ENCODE results near the gene NEUROG2.
"Not testable (repeated sequence)": the region's sequence is repeated elsewhere in the genome, so short reads cannot be mapped to it uniquely, and the experiment has no call there.

NEUROG2 gene

DNA sequence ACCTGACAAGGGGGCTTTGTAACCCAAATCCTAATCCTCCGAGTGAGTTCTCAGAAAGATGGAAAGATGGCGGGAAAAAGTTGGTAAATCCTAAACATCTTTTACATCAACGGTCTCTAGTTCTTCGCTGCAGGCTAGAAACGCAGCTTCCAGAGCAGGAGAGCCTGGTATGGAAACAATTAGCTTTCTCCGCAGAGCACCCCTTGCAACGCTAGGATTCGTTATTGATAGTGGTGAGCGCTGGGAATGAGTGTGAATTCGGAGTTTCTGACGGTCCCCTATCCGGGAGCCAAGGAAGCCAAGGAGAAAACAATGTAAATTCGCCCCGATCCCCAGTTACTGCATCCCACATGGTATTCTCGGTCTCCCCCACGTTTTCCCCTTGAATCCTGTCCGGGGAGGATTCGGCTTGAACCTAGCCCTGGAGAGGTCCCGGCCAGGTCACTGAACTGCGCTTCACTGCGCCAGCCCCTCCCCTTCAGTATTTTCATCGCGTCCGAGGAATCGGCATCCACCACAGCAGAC, 4.7 kb upstream of the NEUROG2 start:
- no peak for DNase-seq

DNA sequence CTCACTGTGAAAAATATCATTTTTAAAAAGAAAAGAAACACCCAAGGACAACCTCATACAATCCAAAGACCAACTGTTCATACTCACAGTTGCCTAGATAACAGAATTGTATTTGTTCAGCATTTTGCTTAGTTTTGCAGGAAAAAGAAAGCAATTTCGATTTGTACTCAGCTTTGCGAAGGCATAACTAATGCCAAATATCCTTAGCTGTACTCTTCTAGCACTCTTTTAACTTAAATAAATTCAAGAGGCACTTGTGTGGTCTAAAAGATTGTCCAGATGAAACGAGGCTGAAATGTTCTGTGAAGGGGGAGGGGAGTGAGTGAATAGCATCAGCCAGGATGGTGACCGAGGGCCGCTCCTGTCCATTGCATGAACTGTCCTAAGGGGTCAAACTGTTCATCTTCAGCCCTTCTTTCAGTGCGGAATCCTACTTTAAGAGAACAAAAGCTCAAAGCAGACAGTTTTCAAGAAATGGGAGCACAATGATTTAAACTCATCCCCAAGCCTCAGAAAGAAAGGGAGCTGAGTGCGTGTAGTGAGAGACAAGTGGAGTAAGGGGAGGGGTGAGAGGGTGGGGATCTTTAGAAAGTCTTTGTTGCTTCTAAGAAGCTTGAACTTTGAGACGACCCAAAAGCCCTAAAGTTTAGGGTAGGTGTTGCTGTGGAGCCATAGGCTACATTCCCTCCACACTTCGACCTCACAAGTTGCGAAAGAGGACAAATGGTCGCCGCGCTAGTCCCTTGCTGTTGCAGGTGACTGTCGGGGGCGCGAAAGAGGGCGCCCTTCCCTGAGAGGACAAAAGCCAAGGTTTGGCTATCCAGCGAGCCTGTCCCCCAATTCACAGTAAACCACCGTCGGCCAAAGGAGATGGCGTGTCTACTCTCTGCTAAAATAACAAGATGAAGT, 4.0 kb upstream of the NEUROG2 start:
- no peak for DNase-seq

DNA sequence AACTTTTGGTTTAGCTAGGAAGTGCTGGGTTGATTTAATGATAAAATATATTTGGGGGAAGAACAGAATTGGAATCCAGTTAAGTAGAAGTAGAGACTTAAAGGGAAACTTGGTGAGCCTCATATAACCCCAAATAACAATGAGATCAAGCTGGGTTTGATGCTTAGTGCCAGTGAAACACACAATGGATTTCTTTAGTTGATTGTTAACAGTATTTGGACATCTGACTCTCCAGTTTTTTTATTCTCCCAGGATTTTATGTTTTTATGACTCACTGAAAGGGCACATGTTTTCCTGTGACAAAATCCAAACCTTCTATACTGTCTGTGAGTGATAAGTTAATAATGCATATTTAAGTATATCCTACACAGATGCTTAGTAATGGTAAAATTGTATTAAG, 2.7 kb upstream of the NEUROG2 start:
- DNase-seq, result no peak

DNA sequence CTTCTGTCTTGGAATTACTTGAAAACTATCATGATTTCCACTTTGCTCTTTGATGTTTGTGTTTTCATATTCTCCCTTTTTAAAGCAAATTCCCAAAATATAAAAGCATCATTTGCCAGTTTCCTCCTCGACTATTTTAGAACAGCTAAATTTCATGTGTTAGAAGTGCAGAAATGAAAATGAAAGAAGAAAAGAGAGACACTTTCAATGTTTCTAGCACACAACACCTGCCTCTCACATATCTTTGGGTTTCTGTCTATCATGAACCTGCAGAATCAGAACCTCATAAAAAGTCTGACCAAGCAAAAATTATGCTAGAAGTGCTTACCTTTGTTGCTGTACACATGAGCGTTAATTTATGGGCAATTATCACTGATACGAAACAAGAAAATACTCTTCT, 1.9 kb upstream of the NEUROG2 start:
- no peak for DNase-seq

DNA sequence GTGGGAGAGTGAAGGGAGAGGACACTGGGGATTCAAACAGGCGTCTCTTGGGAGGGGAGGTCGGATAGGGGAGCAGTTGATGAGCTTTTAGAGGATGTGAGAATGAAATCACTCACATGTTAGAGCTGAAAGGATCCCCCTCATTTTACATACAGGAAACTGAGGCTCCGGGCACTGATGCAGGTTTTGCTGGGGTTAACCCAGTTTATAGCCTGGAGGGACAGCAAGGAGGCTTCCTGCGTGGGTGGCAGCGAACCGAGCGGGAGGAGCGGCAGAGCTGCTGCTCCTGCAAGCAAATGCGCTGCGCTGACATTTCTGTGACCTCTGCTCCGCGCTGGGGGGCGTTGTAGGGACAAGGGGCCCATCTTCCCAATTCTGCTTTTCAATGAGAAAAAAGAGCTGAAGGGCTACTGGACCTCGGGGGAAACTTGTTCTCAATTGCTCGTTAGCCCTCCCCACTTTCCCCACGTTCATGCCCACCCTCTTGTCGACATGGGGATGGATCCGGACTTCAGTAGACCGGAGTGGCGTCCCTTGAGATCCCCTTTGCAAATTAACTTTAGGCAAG, 1.2 kb upstream of the NEUROG2 start:
- DNase-seq, result no peak

DNA sequence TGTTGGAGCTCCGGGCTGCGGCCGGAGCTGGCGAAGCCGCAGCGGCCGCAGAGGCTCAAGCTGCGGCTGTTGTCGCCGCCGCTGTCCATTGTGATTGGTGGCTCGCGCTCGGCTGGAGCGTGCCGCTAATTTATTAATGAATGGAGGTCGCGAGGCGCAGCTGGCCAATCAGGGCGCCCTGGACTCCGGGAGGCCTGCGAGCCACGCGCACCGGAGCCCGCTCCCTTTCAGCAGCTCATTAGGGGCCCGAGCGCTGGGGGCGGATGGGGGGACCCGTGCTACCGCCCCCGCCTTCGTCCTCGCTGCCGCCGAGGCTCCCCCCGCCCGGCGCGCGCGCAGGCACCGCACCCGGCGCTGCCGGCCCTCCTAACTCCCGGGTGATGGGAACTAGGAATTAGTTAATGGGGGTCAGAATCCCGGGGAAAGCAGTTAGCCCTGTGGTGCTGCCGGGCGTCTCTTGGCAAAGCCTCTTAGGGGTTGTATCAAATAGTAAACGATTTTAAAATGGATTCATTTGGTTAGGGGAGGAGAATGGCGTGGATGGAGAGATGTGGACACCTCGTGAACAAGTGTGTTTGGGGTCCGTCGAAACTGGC, 589 bp upstream of the NEUROG2 start:
- no peak for DNase-seq

DNA sequence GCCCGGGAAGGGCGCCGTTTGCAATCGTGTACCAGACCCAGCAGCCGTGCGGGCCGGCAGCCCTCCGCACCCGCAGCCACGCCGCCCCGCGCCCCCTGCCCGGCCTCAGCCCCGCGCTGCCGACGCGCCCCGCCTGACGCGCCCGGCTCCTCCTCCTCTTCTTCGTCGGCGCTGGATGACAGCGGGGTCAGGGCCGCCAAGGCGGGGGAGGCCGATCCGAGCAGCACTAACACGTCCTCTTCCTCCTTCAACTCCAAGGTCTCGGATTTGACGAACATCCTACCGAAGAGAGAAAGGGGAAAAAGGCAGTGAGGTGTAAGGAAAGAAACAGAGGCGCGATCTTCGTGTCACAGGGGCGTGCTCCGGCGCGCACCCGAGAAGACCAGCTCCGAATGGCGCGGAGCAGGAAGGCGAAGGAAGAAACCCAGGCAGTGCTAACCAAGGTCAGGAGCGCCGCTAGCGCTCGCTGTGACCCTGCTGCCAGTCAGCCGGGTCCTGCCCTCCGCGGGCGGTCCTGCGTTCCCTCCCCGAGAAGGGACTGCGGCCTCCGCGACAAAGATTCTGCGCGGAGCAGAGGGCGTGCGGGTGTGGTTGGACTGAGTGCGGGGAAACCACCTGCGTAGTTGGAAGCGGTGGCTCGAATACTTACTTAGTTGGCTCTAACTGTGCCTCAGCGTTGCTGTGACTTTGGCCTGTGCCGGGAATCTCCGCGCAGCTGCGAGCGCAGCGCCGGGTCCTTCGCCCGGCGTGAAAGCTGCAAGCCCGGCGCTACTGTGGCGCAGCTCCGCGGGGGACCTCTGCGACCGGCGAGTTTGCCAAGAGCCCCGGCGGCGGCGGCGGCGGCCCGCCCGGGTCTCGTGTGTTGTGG, 548 bp downstream of the NEUROG2 start:
- no peak for DNase-seq

DNA sequence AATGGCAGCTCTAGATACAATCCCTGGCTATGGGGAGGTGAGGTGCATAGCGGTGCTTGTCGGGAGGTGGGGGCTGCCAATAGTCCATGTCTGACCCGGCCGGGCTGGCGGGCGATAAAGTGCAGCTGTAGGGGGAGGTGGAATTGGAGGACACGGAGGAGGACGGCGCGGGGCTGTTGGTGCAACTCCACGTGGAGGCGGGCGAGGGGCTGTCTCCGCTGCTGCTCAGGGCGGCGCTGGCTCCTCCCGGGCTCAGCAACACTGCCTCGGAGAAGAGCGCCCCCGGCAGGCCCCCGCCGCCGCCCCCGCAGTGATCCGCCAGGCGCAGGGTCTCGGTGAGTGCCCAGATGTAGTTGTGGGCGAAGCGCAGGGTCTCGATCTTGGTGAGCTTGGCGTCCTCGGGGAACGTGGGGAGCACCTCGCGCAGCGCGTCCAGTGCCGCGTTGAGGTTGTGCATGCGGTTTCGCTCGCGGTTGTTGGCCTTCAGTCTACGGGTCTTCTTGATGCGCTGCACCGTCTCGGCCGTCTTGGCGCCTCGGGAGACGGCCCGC, 1.3 kb downstream of the NEUROG2 start:
- no peak for DNase-seq

DNA sequence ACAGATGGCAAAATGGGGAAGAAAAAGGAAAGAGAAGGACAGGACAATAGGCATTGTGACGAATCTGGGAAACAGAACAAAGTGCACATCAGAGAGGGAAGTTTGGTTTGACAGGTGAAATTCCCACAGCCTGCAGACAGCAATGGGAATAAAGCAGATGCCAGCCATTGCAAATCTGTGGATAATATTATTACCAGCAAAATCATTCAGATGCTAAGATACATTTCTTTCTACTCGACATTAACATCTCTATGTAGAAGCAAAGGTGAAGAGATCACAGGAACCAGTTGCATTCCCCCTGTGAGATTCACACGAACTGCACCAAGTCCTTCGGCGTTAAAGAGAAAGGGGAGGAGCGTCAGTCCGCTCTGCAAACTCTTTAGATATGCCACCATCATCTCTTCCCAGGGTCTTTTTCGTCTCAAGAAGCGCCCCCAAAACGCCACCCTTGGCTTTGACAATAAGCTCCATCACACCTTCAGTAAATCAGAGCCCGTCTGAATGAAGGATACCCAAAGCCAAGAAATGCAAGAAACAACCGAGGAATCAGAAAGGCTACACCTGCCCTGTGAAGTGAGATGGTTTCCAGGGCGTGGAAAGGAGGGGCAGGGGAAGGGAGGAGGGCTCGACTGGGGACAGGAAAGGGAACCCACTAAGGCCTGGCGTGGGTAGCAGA, 1.9 kb downstream of the NEUROG2 start:
- DNase-seq, result no peak

DNA sequence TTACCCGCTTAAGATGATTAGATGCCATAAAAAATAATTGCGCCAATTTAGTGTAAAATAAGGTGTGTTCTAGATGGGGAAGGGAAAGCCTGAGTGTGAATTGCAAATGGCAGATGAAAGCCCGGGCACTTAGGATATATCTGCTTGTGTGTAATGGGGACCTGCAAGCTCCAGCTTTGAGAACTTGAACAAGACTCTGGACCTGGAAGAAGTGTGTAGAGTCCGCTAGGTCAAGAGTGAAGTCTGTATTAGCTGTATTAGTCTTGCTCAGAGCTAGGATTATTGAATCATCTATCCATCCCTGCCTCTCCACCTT, 4.2 kb downstream of the NEUROG2 start:
- DNase-seq, result no peak

DNA sequence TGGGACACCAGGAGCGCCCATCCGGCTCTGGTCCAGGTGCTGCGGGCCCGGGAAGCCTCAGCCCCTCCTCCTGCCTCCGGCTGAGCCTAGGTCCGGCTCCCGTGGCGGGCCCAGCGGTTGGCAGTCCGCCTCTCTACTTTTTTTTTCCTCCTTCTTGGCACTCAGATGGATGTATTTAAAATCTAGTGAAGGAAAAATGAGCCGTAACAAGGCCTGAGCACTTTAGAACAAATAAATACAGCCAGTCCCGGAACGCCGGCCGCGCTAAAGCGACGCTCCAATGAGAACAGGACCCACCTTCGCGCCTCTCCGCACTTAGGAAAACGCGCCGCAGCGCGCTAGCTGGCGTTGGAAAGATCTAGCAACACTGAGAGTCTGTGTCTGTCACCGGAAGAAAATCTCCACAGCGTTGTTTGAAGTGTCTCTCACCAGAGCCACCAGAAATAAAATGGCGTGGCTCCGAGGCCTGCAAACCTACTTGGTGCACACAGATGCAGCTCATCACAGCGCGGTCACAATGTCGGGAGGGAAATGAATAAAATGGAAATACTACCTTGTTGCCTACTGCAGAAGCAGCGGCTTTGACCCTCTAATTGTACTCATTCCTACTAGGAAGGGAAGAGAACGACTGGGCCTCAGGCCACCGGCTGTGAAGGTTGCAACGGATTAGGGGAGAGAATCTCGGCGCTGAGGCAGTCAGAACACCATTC, 4.7 kb downstream of the NEUROG2 start:
- DNase-seq, result no peak

DNA sequence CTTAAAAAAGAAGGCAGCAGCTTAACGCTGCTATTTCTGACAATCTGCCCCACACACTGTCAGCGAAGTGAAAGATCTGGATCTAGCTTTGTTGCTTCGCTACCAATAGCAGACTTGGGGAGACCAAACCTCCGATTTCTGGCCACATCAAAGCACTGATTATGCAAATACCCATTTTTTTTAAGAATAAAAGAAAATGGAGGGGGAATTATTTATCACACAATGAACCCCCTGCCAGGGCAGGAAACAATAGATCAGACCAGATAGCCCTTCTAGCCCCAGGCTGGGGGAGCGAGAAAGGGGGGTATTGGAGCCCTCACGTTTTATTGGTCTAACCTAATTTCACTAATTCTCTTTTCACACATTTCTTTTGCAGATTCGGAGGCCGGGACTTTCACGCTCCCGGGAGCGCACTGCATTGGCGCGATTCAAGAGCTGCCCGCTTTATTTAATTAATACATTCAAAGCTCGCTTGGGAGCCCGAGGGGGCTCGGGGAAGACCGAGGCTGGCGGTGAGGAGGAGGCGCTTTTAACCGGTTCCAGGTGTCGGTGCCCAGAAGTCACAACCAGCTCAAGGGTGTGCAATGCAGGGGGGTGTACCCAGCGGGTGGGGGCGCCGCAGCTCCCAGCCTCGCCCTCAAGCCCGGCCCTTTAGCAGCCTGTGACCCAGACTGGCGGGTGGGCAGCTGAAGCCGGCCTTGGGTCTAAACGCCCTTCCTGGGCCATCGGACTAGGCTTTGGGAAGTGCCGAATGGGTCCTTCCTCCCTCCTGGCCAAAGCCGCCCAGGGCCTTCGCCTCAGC, 5.5 kb downstream of the NEUROG2 start:
- no peak for DNase-seq

DNA sequence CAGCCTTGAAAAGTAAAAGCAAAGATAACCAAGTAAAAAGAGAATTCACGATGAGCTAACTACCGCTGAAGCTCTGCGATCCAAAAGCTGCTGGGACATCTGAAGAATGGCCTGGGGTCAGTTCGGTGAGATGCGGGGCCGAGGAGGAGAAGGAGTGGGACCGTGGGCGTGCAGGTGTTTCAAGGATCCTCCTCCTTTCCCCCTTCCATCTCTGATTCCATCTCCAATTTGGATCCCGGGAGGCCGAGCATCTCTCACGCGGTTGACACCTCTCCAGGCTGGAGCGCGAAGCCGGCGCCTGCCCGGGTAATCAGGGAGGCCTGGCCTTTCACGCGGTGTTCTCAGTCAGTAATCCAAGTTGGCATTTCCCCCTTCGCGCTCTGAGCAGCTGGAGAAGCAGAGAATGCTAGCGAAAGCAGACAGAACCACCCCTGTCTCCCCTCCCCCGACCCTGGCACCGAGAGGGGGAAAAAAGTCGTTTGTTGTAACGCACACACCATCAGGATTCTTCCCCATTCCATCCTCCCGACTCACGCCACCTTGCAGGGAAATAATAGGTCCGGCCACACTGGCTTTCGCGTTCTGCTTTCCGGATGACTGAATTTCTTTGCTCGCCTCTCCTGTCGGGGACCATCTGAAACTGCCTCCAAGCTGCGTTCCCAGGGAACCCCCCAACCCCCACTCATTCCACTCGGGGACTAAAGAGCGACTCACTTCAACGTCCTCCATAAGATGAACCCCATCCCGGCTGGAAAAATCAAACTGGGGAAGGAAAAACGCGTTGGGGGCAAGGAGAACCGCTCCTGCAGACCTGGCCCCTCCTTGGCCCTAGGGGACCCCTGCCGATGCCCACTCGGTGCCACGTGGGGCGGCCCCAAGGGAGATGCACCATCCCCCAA, 6.5 kb downstream of the NEUROG2 start:
- DNase-seq, result no peak

DNA sequence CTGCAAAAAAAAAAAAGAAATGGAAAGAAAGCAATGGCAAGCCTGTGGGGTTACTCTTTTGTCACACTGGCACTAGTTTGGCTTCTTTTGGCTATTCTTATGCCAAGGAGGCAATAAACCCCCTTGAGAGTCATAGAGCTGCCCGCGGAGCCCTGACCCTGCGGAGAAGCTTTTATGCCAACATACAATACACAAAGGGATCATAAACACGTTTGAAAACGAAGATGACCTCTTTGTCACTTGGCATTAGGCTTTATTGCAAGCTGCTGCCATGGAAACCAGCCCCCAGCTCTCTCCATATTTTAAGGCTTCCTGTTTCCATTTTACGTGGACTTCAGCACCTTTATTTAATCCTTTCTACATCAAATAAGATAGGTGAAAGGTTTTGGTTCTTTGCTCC, 7.6 kb downstream of the NEUROG2 start:
- DNase-seq, result no peak

DNA sequence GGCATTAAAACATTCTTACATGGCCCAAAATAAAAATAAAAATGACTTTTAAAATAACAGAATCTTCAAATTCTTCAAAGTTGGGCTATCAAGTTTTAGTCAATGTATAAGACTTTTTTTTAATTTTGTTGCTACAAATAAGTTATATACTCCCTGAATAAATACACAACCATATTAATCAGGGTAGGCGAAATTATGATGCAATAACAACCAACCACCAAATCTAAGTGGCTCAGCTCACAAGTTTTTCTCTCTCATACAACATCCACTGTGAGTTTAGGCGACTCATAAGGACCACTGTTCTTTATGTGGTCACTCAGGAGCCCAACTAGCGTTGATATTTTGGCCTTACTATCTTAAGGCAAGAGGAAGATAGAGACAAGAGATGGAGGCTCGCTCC, 11.2 kb downstream of the NEUROG2 start:
- DNase-seq, result no peak

DNA sequence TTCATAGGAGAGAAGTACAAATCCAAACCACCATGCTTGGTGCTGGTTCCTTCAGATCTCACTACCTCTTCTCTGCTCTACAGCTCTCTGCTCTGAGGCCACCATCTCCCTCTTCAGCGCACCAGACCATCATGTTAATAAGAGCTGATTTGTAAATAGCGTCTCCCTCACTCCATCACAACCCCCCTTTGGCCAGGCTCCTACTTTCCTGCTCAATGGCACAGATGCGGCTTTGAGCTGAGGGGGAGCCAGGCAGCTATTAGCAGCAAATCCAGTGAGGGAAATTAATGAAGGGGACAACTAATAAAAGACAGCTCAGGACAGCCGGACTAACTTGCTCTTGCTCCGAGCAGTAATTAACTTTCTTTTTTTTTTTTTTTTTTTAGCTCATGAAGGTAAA, 13.1 kb downstream of the NEUROG2 start:
- no peak for DNase-seq

DNA sequence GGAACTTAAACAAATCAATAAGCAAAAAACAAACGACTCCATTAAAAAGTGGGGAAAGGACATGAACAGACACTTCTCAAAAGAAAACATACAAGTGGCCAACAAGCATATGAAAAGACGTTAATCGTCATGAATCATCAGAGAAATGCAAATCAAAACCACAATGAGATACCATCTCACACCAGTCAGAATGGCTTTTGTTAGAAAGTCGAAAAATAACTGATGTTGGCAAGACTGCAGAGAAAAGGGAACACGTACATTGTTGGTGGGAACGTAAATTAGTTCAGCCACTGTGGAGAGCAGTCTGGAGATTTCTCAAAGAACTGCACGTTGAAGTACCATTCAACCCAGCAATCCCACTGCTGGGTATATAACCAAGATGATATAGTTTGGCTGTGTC, 23.7 kb downstream of the NEUROG2 start:
- no peak for DNase-seq

DNA sequence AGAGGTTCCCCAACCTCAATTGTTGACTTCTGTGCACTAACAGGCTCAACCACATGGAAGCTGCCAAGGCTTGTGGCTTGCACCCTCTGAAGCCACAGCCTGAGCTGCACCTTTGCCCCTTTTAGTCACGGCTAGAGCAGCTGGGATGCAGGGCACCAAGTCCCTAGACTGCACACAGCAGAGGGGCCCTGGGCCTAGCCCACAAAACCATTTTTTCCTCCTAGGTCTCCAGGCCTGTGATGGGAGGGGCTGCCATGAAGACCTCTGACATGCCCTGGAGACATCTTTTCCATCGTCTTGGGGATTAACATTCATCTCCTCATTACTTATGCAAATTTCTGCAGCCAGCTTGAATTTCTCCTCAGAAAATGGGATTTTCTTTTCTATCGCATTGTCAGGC, 25.2 kb downstream of the NEUROG2 start:
- DNase-seq, result not testable (repeated sequence)

DNA sequence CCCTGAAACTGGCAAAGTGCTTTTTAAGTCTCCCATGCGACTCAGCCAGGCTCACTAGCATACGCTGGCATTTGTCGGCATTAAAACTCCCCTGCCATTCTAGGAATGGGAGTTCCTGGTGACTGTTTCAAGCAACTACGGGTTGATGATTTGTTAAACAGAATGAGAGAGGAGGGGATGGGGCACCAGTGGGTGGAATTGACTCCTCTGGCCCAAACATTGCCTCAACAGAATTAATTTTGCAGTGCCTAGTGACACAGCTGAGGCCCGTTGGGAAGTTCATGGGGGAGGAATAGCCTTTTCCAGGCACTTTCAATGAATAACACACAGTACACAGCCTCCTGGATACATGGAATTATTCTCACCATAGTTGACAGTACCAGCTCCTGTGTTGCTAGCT, 30.1 kb downstream of the NEUROG2 start:
- no peak for DNase-seq

DNA sequence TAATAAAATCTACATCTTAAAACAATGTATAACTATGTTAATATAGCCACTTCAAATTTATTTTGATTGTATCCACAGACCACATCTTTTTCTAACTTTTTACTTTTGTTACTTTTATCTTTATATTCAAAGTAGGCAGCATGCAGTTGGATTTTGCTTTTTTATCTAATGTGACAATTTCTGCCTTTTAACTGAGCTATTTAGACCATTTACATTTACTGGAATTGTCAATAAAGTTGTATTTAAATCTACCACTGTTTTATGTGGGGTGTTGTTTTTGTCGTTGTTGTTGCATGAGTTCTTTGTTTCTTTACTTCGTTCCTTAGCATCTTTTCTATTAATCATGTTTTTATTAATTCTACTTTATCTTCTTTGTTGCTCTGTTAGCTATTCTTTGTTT, 42.0 kb downstream of the NEUROG2 start:
- DNase-seq, result no peak
